Fibroblast of skin of right biceps (primary cell): ENCODE results near the gene KSR2.
"Not testable (repeated sequence)": the region's sequence is repeated elsewhere in the genome, so short reads cannot be mapped to it uniquely, and the experiment has no call there.

Experiments used
- DNase-seq: peaks from one replicate; pipeline ENCODE4 v3.0.0-alpha.2; 2013

KSR2 gene

DNA sequence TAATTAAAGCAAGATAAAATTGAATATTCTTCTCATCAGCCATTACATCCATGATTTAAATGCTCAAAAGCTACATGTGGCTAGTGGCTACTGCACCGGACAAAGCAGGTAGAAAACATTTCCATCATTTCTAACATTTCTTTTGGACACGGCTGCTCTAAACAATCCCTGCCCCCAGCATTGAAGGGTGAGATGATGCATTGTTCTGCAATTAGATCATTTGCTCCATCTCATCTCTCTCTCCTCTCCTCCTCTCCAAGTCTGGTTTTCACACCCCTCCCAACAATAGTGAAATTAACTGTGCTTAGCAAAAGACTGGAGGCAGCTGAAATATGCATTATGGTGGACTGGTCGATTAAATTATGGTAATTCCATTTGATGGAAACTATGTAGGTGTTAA is 288.5 kb downstream of the KSR2 start:
- peak; percentile 71 for DNase-seq

DNA sequence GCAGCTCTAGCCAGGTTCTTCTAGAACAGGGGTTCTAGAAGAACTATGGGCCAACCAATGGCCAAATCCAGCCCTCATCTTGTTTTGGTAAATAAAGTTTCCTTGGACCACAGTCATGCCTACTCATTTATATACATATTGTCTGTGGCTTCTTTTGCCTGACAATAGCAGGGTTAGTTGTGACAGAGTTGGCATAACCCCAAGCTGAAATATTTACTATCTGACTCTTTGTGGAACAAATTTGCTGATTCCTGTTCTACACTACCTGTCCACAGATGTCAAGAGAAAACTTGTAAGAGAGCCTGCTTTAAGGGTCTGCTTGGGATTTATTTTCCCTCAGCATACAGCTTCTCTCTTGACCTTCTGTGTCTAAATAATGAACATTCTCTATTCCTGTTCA is 289.0 kb downstream of the KSR2 start:
- peak; percentile 67 for DNase-seq

GRCh38 chr12:117674763-117675162 is 294.0 kb downstream of the KSR2 start:
- DNase-seq, result no peak

GRCh38 chr12:117674313-117674712 is 294.5 kb downstream of the KSR2 start:
- DNase-seq, result peak; percentile 81

GRCh38 chr12:117671734-117672133 is 297.1 kb downstream of the KSR2 start:
- peak; percentile 58 for DNase-seq

DNA sequence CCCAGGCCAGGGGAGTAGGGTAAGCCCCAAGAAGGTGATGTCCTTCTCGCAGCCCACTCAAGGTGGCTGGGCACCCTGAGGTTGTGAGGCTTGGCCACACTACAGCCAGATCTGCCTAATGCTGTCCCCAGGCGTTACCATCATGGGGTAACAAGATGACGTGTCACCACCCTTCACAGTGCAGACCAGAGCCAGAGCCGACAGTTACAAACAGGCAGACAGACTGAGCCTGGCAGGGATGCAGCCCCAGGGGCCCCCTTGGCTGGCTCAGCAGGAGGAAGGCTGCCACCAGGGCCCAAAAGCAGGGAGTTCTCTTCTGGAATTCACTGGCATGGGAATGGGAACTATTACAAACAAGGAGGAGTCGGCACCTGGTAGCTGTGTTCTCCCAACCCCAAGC is 304.6 kb downstream of the KSR2 start:
- DNase-seq, result no peak

DNA sequence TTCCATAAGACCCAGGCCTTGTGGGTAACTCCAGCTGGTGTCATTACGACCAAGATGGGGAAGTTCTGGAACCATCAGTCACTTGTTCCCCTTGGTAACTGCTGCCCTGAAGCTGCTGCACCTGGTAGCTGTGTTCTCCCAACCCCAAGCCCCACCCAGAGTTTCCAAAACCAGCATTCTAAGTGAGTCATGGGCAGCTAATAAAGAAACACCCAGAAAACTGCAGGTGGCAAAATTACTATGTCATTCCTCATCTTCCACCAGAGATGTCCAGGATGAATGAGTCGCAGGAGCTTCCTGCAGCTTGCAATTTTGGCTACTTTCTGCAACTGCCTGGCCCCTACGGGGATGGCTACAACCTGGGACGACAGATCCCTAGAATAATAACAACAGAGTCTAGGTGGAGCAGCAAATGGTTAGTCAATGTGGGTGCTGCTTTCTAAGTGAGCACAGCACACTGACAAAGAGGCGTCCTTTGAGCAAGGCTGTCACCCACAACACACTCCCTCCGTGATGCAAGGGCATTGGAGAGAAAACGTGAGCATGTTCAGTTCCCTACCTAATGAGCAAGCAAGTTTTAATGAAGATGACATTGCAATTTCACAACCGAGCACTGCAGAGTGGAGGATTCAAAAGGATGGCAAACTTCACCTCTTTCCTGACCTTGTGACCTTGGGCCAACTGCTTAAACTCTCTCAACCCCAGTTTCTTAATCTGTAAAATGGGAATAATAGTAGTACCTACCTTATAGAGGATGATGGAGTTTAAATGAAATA is 306.0 kb downstream of the KSR2 start:
- peak; percentile 74 for DNase-seq

GRCh38 chr12:117662220-117662619 is 306.6 kb downstream of the KSR2 start:
- DNase-seq, result no peak

DNA sequence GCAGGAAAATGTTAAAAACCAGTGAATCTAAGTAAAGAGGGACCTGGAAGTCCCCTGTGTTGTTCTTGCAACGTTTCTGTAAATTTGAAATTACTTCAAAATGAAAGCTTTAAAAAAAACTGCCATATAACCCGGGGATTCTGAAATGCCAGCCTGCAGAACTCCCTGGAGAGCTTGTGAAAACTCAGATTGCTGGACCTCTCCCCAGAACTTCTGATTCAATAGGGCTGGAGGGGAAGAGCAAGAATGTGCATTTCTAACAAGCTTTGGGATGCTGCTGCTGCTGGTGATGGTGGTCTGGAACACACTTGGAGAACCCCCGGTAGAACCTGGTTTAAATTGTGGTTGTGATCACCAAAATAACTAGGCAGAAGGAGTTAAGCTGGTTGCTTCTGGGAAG is 307.3 kb downstream of the KSR2 start:
- no peak for DNase-seq

- DNase-seq, result no peak
Observed at GRCh38 chr12:117660896-117661295, 307.9 kb downstream of the KSR2 start.

- DNase-seq, result no peak
Observed at GRCh38 chr12:117658226-117658625, 310.6 kb downstream of the KSR2 start.

DNA sequence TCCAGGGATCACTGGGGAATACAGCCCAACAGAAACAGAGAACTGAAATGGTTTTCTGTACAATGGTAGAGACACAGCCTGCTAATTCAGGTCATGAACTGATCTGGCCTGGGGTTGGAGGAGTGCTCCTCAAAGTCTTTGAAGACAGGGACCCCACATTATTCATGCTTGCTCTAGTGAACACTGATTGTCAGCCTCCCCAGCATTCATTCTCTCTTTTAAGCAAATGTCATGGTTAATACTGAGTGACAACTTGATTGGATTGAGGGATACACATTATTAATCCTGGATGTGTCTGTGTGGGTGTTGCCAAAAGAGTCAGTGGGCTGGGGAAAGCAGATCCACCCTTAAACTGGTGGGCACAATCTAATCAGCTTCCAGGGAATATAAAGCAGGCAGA is 319.0 kb downstream of the KSR2 start:
- DNase-seq, result no peak

DNA sequence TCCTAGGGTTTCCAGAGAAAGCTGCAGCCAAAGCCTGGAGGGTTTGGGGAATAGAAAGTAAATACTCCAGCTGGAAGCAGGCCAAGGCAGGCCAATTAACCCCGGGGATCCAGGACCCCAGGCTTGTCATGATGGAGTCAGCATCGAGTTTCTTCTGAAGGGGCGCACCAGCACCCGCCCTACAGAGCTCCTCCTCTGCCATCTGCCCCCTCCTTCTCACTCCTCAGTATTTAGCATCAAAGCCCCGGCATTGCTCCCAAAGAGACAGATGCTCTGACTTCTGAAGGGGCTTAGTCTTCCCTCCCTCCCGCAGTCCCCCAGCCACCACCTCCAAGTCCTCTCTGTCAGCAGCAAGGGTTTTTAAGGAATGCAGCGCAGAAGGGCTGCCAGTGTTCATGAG is 322.3 kb downstream of the KSR2 start:
- DNase-seq, result no peak

GRCh38 chr12:117645473-117645872 is 323.3 kb downstream of the KSR2 start:
- DNase-seq, result no peak

DNA sequence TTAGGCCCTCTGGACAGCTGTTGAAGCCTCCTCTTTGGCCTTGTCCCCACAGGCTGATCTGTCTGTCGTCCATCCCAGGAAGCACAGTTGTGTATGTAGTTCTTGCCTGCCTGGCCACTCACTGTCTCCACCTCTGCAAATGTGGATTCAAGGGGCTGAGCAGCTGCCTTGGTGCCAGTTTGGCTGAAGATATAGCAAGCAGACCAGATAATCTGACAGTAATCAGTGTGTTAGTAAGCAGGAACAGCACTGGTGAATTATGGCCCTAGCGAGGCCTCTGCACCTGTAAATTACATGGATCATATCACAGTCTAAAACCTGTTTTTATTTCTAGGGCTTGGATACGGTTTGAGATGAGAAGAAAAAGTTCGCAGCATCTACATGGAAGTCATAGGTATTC is 324.8 kb downstream of the KSR2 start:
- DNase-seq, result no peak

DNA sequence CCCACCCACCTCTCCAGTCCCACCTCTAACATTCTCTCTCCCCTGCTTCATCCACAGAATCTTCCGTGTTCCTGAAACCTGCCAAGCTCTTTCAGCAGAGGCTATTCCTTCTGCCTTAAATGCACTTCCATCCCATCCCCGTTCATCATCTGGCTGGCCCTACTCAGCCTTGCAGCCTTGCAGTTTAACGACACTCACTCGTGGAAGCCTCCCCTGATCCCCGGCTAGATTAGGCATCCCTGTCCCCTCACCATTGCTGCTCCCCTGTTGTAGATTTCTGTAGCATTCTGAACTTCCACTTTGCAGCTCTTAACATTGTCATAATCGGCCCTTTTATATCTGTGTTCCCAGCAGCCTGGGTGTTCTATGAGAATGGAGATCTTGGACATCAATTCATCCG is 326.9 kb downstream of the KSR2 start:
- no peak for DNase-seq

- no peak for DNase-seq
Observed at GRCh38 chr12:117640511-117640910, 328.3 kb downstream of the KSR2 start.

- DNase-seq, result no peak
Observed at GRCh38 chr12:117629454-117629853, 339.3 kb downstream of the KSR2 start.

- not testable (repeated sequence) for DNase-seq
Observed at GRCh38 chr12:117628711-117629110, 340.1 kb downstream of the KSR2 start.

- peak; percentile 91 for DNase-seq
Observed at GRCh38 chr12:117622741-117623140, 346.0 kb downstream of the KSR2 start.

DNA sequence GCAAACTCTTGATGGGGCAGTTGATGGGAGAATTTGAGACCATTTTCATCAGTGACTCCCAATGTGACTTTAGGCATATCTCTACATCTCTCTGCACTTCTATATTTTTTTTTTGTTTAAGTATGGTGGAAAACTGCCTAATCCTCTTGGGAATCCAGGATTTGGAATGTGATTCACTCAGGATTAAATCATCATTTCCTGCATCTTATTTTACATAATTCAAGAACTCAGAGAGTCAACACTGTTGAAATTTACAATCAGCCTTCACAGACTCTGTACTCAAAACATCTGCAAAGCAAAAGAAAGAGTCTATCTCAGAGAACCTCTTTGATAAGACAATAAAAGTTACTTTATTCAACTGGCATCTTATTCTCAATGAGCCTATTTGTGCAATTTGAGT is 346.7 kb downstream of the KSR2 start:
- peak; percentile 87 for DNase-seq

- no peak for DNase-seq
Observed at GRCh38 chr12:117607778-117608177, 361.0 kb downstream of the KSR2 start.

DNA sequence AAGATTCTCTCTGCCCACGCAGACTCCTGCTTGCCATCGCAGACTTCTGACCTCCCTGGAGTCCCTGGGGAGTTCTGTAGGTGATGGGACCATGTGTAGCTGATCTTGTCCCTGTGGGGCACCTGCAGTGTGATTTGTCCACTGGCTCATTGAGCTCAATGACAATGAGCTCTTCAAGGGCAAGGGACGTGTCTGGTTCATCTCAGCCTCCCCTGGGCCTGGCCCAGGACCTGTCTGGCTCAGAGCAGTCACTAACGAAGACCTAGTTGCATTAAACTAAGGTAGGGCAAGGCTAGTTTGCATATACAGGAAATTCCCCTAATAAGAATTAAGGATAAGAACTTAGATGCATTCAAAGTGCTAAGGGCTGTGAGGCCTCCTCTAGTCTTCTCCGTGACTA is 361.8 kb downstream of the KSR2 start:
- no peak for DNase-seq

- DNase-seq, result no peak
Observed at GRCh38 chr12:117606024-117606423, 362.8 kb downstream of the KSR2 start.
